Liver (tissue), 3 donors: ENCODE results near the gene SNCA.

Source experiments
- EGR1 ChIP-seq, 2 donors: IDR thresholded peaks; 2 replicates each; pipeline ENCODE4 v1.6.1; 2016 to 2018; ENCODE audit warnings: antibody characterized with exemption in 2 of 2, low read depth in 2 of 2
- FOXA1 ChIP-seq: IDR thresholded peaks from 2 replicates; pipeline ENCODE4 v1.6.1; 2016; ENCODE audit warnings: antibody characterized with exemption
- GABPA ChIP-seq, 2 donors: IDR thresholded peaks in 1 of 2; conservative IDR thresholded peaks in 1 of 2; 2 replicates each; pipeline ENCODE4 v1.6.1; 2016; ENCODE audit warnings: antibody characterized with exemption in 2 of 2, mild to moderate bottlenecking in 1 of 2, moderate library complexity in 1 of 2
- HNF4A ChIP-seq, 2 donors: conservative IDR thresholded peaks; 2 replicates each; pipeline ENCODE4 v1.6.1; 2016; ENCODE audit warnings: antibody characterized with exemption in 2 of 2, mild to moderate bottlenecking in 2 of 2
- JUND ChIP-seq, 2 donors: IDR thresholded peaks; 2 replicates each; pipeline ENCODE4 v1.6.1; 2016; ENCODE audit warnings: antibody characterized with exemption in 2 of 2
- RAD21 ChIP-seq, 2 donors: IDR thresholded peaks; 2 replicates each; pipeline ENCODE4 v1.6.1; 2016; ENCODE audit warnings: antibody characterized with exemption in 2 of 2, mild to moderate bottlenecking in 2 of 2
- RXRA ChIP-seq, 2 donors: IDR thresholded peaks; 2 replicates each; pipeline ENCODE4 v1.6.1; 2017 to 2018; ENCODE audit warnings: antibody characterized with exemption in 2 of 2, mild to moderate bottlenecking in 1 of 2
- SP1 ChIP-seq: IDR thresholded peaks from 2 replicates; pipeline ENCODE4 v1.6.1; 2018; ENCODE audit warnings: antibody characterized with exemption, mild to moderate bottlenecking
- TAF1 ChIP-seq: conservative IDR thresholded peaks from 2 replicates; pipeline ENCODE4 v1.6.1; 2016; ENCODE audit warnings: antibody characterized with exemption, mild to moderate bottlenecking
- YY1 ChIP-seq: IDR thresholded peaks from 2 replicates; pipeline ENCODE4 v1.6.1; 2016; ENCODE audit warnings: antibody characterized with exemption, mild to moderate bottlenecking
- TF ChIP-seq, protein P1 (sequence below): fragments of 150-350 bp; IDR thresholded peaks from 2 replicates; pipeline ENCODE4 v1.5.1; 2017; ENCODE audit warnings: improper control_type of control experiment, low read depth, low read length; ENCODE audit not compliant: missing input control
- TF ChIP-seq, protein P2 (sequence below): IDR thresholded peaks from 2 replicates; pipeline ENCODE4 v1.6.1; 2016; ENCODE audit warnings: antibody characterized with exemption
- TF ChIP-seq, protein P3 (sequence below): IDR thresholded peaks from 2 replicates; pipeline ENCODE4 v1.6.1; 2016; ENCODE audit warnings: antibody characterized with exemption
- TF ChIP-seq, protein P4 (sequence below): IDR thresholded peaks from 2 replicates; pipeline ENCODE4 v1.6.1; 2016; ENCODE audit warnings: antibody characterized with exemption, mild to moderate bottlenecking
- donor health status: healthy.
- donor health status: healthy.

DNA sequence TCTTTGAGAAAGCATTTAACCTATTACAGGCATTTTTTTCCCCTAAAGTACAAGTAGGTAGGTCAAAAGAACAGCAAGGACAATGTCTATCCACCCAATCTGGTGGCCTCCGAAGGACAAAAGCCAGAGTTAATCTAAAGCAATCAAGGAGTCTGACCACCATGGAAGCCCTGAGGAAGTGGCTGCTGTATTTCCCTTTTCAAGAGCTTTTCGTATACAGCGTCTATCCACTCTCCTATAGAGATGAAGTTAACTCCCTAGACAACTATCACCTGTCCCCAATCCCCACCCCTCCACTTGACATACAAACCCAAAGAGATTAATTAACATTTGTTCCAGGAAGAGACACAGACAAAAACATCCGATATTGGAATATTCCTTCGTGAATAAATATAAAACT is 85.5 kb downstream of the SNCA start:
- TF ChIP-seq, protein P1, sequence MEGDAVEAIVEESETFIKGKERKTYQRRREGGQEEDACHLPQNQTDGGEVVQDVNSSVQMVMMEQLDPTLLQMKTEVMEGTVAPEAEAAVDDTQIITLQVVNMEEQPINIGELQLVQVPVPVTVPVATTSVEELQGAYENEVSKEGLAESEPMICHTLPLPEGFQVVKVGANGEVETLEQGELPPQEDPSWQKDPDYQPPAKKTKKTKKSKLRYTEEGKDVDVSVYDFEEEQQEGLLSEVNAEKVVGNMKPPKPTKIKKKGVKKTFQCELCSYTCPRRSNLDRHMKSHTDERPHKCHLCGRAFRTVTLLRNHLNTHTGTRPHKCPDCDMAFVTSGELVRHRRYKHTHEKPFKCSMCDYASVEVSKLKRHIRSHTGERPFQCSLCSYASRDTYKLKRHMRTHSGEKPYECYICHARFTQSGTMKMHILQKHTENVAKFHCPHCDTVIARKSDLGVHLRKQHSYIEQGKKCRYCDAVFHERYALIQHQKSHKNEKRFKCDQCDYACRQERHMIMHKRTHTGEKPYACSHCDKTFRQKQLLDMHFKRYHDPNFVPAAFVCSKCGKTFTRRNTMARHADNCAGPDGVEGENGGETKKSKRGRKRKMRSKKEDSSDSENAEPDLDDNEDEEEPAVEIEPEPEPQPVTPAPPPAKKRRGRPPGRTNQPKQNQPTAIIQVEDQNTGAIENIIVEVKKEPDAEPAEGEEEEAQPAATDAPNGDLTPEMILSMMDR, result no peak
- TF ChIP-seq RXRA (IDR thresholded peaks at IDR 0.05), result no peak
- TF ChIP-seq JUND (IDR thresholded peaks at IDR 0.05), result no peak
- TF ChIP-seq, protein P2, sequence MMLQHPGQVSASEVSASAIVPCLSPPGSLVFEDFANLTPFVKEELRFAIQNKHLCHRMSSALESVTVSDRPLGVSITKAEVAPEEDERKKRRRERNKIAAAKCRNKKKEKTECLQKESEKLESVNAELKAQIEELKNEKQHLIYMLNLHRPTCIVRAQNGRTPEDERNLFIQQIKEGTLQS, result no peak
- TF ChIP-seq EGR1 (IDR thresholded peaks at IDR 0.05; ENCODE audit: low read depth in 2 of 2), result no peak
- TF ChIP-seq, protein P3, sequence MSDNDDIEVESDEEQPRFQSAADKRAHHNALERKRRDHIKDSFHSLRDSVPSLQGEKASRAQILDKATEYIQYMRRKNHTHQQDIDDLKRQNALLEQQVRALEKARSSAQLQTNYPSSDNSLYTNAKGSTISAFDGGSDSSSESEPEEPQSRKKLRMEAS, result no peak
- no peak for TF ChIP-seq YY1
- TF ChIP-seq TAF1, result no peak
- no peak for TF ChIP-seq SP1
- TF ChIP-seq, protein P4, sequence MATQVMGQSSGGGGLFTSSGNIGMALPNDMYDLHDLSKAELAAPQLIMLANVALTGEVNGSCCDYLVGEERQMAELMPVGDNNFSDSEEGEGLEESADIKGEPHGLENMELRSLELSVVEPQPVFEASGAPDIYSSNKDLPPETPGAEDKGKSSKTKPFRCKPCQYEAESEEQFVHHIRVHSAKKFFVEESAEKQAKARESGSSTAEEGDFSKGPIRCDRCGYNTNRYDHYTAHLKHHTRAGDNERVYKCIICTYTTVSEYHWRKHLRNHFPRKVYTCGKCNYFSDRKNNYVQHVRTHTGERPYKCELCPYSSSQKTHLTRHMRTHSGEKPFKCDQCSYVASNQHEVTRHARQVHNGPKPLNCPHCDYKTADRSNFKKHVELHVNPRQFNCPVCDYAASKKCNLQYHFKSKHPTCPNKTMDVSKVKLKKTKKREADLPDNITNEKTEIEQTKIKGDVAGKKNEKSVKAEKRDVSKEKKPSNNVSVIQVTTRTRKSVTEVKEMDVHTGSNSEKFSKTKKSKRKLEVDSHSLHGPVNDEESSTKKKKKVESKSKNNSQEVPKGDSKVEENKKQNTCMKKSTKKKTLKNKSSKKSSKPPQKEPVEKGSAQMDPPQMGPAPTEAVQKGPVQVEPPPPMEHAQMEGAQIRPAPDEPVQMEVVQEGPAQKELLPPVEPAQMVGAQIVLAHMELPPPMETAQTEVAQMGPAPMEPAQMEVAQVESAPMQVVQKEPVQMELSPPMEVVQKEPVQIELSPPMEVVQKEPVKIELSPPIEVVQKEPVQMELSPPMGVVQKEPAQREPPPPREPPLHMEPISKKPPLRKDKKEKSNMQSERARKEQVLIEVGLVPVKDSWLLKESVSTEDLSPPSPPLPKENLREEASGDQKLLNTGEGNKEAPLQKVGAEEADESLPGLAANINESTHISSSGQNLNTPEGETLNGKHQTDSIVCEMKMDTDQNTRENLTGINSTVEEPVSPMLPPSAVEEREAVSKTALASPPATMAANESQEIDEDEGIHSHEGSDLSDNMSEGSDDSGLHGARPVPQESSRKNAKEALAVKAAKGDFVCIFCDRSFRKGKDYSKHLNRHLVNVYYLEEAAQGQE, result no peak
- no peak for TF ChIP-seq GABPA (IDR thresholded peaks at IDR 0.05 in 1 of 2, conservative IDR thresholded peaks at IDR 0.05 in 1 of 2)
- no peak for TF ChIP-seq RAD21 (IDR thresholded peaks at IDR 0.05)
- TF ChIP-seq HNF4A (conservative IDR thresholded peaks at IDR 0.05), result no peak
- TF ChIP-seq FOXA1, result no peak
